GM18499 (cell line): ENCODE results near the gene CFAP251.

ENCODE experiments used
- ATAC-seq: cut with Tn5 transposase; IDR thresholded peaks from one replicate; pipeline ENCODE4 v1.9.1; 2021; ENCODE audit warnings: moderate number of reproducible peaks; ENCODE audit not compliant: insufficient read depth, unreplicated experiment

Gene CFAP251

GRCh38 chr12:122050706-122051105 lies 132.3 kb downstream of the CFAP251 start:
- no peak for ATAC-seq

- ATAC-seq, result no peak
These were observed 133.0 kb downstream of the CFAP251 start for GRCh38 chr12:122051231-122051876.

DNA sequence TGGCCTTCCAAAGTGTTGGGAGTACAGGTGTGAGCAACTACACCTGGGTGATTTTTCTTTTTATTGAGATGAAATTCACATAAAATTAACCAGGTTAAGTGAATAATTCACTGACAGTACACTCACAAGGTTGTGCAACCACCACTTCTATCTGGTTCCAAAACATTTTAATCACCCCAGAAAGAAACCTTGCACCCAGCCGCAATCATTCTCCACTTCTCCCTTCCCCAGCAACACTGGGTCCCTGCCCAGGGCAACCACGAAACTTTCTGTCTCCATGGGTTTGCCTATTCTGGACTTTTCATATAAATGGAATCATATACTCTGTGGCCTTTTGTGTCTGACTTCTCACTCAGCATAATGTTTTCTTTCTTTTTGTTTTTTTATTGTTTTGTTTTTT lies 133.9 kb downstream of the CFAP251 start:
- ATAC-seq, result no peak
